CD4-positive, alpha-beta T cell treated with Interleukin-2 at 100 ng/mL for 4 hours (primary cell): Measurements from ENCODE around the gene ZNF546.
"Not testable (repeated sequence)": the region's sequence is repeated elsewhere in the genome, so short reads cannot be mapped to it uniquely, and the experiment has no call there.

Experiments
- DNase-seq: peaks from one replicate; pipeline ENCODE4 v3.0.0-alpha.2; 2020; ENCODE audit warnings: low spot score

Gene ZNF546

GRCh38 chr19:39986643-39987042 is 10.2 kb upstream of the ZNF546 start:
- DNase-seq, result no peak

- DNase-seq, result no peak
Observed at GRCh38 chr19:39987167-39987566, 9.7 kb upstream of the ZNF546 start.

- DNase-seq, result no peak
Observed at GRCh38 chr19:39987596-39987995, 9.3 kb upstream of the ZNF546 start.

- no peak for DNase-seq
Observed at GRCh38 chr19:39993605-39994004, 3.3 kb upstream of the ZNF546 start.

GRCh38 chr19:39994361-39994760 is 2.5 kb upstream of the ZNF546 start:
- DNase-seq, result no peak

- no peak for DNase-seq
Observed at GRCh38 chr19:39995794-39996193, 1.1 kb upstream of the ZNF546 start.

GRCh38 chr19:39996218-39996810 is 546 bp upstream of the ZNF546 start:
- DNase-seq, result peak; percentile 48

GRCh38 chr19:39997638-39998216 is 867 bp downstream of the ZNF546 start:
- peak; percentile 6 for DNase-seq

GRCh38 chr19:39998501-39998900 is 1.6 kb downstream of the ZNF546 start:
- DNase-seq, result no peak

- DNase-seq, result no peak
Observed at GRCh38 chr19:40005691-40006272, 8.9 kb downstream of the ZNF546 start.

GRCh38 chr19:40006273-40006691 is 9.4 kb downstream of the ZNF546 start:
- DNase-seq, result no peak

GRCh38 chr19:40009674-40010073 is 12.8 kb downstream of the ZNF546 start:
- no peak for DNase-seq

- DNase-seq, result no peak
Observed at GRCh38 chr19:40013991-40014390, 17.1 kb downstream of the ZNF546 start.

GRCh38 chr19:40023969-40024368 is 27.1 kb downstream of the ZNF546 start:
- DNase-seq, result no peak

- no peak for DNase-seq
Observed at GRCh38 chr19:40025938-40026596, 29.2 kb downstream of the ZNF546 start.

GRCh38 chr19:40026597-40026970 is 29.7 kb downstream of the ZNF546 start:
- DNase-seq, result no peak

GRCh38 chr19:40033989-40034560 is 37.2 kb downstream of the ZNF546 start:
- no peak for DNase-seq

GRCh38 chr19:40035996-40036395 is 39.1 kb downstream of the ZNF546 start:
- DNase-seq, result no peak

GRCh38 chr19:40038047-40038446 is 41.2 kb downstream of the ZNF546 start:
- DNase-seq, result not testable (repeated sequence)

- DNase-seq, result not testable (repeated sequence)
Observed at GRCh38 chr19:40041718-40042117, 44.9 kb downstream of the ZNF546 start.

GRCh38 chr19:40053491-40053890 is 56.6 kb downstream of the ZNF546 start:
- DNase-seq, result no peak

GRCh38 chr19:40054632-40055031 is 57.8 kb downstream of the ZNF546 start:
- no peak for DNase-seq

GRCh38 chr19:40055049-40055448 is 58.2 kb downstream of the ZNF546 start:
- DNase-seq, result no peak
